Breast epithelium (tissue), 3 donors: Measurements from ENCODE around the gene GRAPL. TPM values are rescaled to one million over a fixed set of nuclear protein-coding genes. Genes with fewer than 3 reads are reported as not detected.

Experiments used
- total RNA-seq, 3 donors: library from RNA; depleted of rRNA; stranded (reverse); fragments of >200 nt; gene quantifications; one replicate each; pipeline ENCODE4 v1.1.0, GENCODE V29; 2016

Gene GRAPL
- total RNA-seq, 3 donors from 2014 or later: 0.73 to 2.0 (median 1.6) TPM

Other genes with a start within 250 kb of the GRAPL start
- gene SLC5A10, start 175.4 kb upstream of the GRAPL start, total RNA-seq: under 1 TPM in 1 of 3 donors, not detected in 2; 0.29 TPM
- 10 to 100 TPM in 1 of 3 donors, 1 to 10 TPM in 2; 1.8 to 11.0 (median 7.2) TPM for gene FAM83G, start 122.8 kb upstream of the GRAPL start, total RNA-seq
- 1 to 10 TPM; 1.8 to 9.8 (median 2.2) TPM for gene GRAP, start 80.6 kb upstream of the GRAPL start, total RNA-seq
- 10 to 100 TPM; 26.6 to 36.7 (median 30.6) TPM for gene EPN2, start 109.8 kb downstream of the GRAPL start, total RNA-seq
- gene B9D1, start 235.1 kb downstream of the GRAPL start, total RNA-seq: 10 to 100 TPM; 14.4 to 29.2 (median 28.4) TPM